ENCODE measurements around the gene CERS1. TPM values are rescaled to one million over a fixed set of nuclear protein-coding genes. Genes with fewer than 3 reads are reported as not detected.
"Not testable (repeated sequence)": the region's sequence is repeated elsewhere in the genome, so short reads cannot be mapped to it uniquely, and the experiment has no call there.

The CERS1 gene
- total RNA-seq, 1 experiment from 2014 or later: 2.7 TPM

- peaks cover 68% of the 10 kb centered on the region for H3K79me2 ChIP-seq (ENCODE audit: low read depth)
- peak within 1 kb of the TSS; percentile 98 for H3K4me2 ChIP-seq
- peaks cover 9% of the 10 kb centered on the region; the same call in 1 of the 2 replicates for H3F3A ChIP-seq (ENCODE audit: insufficient read depth, low read depth)
- H3K9me2 ChIP-seq (ENCODE audit: insufficient read depth): no peaks in the 10 kb centered on the region
- H3K4me3 ChIP-seq: peak within 1 kb of the TSS; percentile 72
- DNase-seq: peak; percentile 95 to 100
- intact Hi-C loops (cut with micrococcal nuclease; ENCODE audit: unreplicated experiment): loop anchor here (1.0 to 10.0 kb wide), 4 partner anchors 22 to 444 kb away; partner anchors contain the start of genes HOMER3 and UBA52
- peak within 1 kb of the TSS; percentile 76 for H2AFZ ChIP-seq
- peaks cover 12% of the 10 kb centered on the region; the same call in 1 of the 2 replicates for H3K36me3 ChIP-seq (ENCODE audit: low read depth)
- H3K27me3 ChIP-seq (ENCODE audit: insufficient read depth, low read depth): no peaks in the 10 kb centered on the region
- H3K4me1 ChIP-seq (replicated peaks; ENCODE audit: insufficient read depth): peaks cover 17% of the 10 kb centered on the region
- ChIA-PET POLR2A (ENCODE audit: unreplicated experiment) (interaction anchor here (0.5 to 0.9 kb wide), 7 partner anchors 10 to 1149 kb away, joined by 3 to 10 read pairs (median 3); no protein-coding TSS in a partner anchor), CTCF (interaction anchor here (0.6 to 1.4 kb wide), 3 partner anchors 68 to 642 kb away, joined by 3 to 9 read pairs (median 4); no protein-coding TSS in a partner anchor)
- peak within 1 kb of the TSS; percentile 75 for H3K27ac ChIP-seq
- H3K9me3 ChIP-seq (ENCODE audit: insufficient read depth, low read depth): no peaks in the 10 kb centered on the region
- no TSS peak for BruUV-seq (replicated peaks)
- H4K20me1 ChIP-seq (ENCODE audit: insufficient read depth): peaks cover 35% of the 10 kb centered on the region
- TF ChIP-seq EZH2 (IDR thresholded peaks at IDR 0.05; ENCODE audit: low read depth): no peak
- no peak for TF ChIP-seq CTCF (conservative IDR thresholded peaks at IDR 0.05)
Measured at GRCh38 chr19:18919086-18919899, 23.3 kb upstream of the CERS1 start, which contains the start of the genes COPE and DDX49. Gene COPE, minus strand, starts transcription at chr19:18919387. Its CDS starts 39 bp downstream, at chr19:18919348. Gene DDX49, plus strand, starts transcription at chr19:18919715. Its CDS starts 27 bp downstream, at chr19:18919742.

GRCh38 chr19:18917593-18917992 lies 21.6 kb upstream of the CERS1 start:
- not testable (repeated sequence) for BruUV-seq (replicated peaks)

GRCh38 chr19:18915639-18916038 lies 19.7 kb upstream of the CERS1 start:
- BruUV-seq (replicated peaks): no TSS peak
- no peak overlapping the region for H3K4me2 ChIP-seq
- no peak overlapping the region for H3K27ac ChIP-seq
- peak; percentile 65 for TF ChIP-seq CTCF (conservative IDR thresholded peaks at IDR 0.05)
- TF ChIP-seq EZH2 (IDR thresholded peaks at IDR 0.05; ENCODE audit: low read depth): no peak
- no peak overlapping the region for H2AFZ ChIP-seq
- H3K4me3 ChIP-seq: no peak overlapping the region
- ChIA-PET POLR2A (ENCODE audit: unreplicated experiment) (interaction anchor here (0.6 kb wide), 1 partner anchor 25 kb away, joined by 4 read pairs; no protein-coding TSS in a partner anchor), CTCF (no interaction called here)
- H3K79me2 ChIP-seq (ENCODE audit: low read depth): peaks cover 78% of the 10 kb centered on the region
- peak in 1 of 2 experiments; percentile 49 for DNase-seq
- H3K27me3 ChIP-seq (ENCODE audit: insufficient read depth, low read depth): no peaks in the 10 kb centered on the region
- peaks cover 9% of the 10 kb centered on the region; the same call in 1 of the 2 replicates for H3F3A ChIP-seq (ENCODE audit: insufficient read depth, low read depth)
- H3K9me2 ChIP-seq (ENCODE audit: insufficient read depth): no peaks in the 10 kb centered on the region
- intact Hi-C loops (cut with micrococcal nuclease; ENCODE audit: unreplicated experiment): loop anchor here (2.0 to 10.0 kb wide), 3 partner anchors 341 to 465 kb away; partner anchors contain the start of gene UBA52
- H3K4me1 ChIP-seq (replicated peaks; ENCODE audit: insufficient read depth): peaks cover 14% of the 10 kb centered on the region
- no peaks in the 10 kb centered on the region for H3K9me3 ChIP-seq (ENCODE audit: insufficient read depth, low read depth)
- peaks cover 5% of the 10 kb centered on the region; the same call in 1 of the 2 replicates for H3K36me3 ChIP-seq (ENCODE audit: low read depth)
- peaks cover 57% of the 10 kb centered on the region for H4K20me1 ChIP-seq (ENCODE audit: insufficient read depth)

More at GRCh38 chr19:18917593-18917992, 21.6 kb upstream of the CERS1 start:
- H3K27me3 ChIP-seq (ENCODE audit: insufficient read depth, low read depth); H3F3A ChIP-seq (ENCODE audit: insufficient read depth, low read depth); H2AFZ ChIP-seq; DNase-seq; H3K27ac ChIP-seq; H3K9me3 ChIP-seq (ENCODE audit: insufficient read depth, low read depth); H3K9me2 ChIP-seq (ENCODE audit: insufficient read depth); H3K36me3 ChIP-seq (ENCODE audit: low read depth): not testable (repeated sequence)
- ChIA-PET CTCF (interaction anchor here (0.6 kb wide), 1 partner anchor 219 kb away, joined by 4 read pairs; no protein-coding TSS in a partner anchor), POLR2A (ENCODE audit: unreplicated experiment) (interaction anchor here (0.7 kb wide), 1 partner anchor 476 kb away, joined by 3 read pairs; no protein-coding TSS in a partner anchor)
- H3K4me1 ChIP-seq (replicated peaks; ENCODE audit: insufficient read depth): peaks cover 17% of the 10 kb centered on the region
- peak overlapping the region; percentile 72; the same call in 1 of the 2 replicates for H3K4me3 ChIP-seq
- H3K4me2 ChIP-seq: peak overlapping the region; percentile 79
- intact Hi-C loops (cut with micrococcal nuclease; ENCODE audit: unreplicated experiment): loop anchor here (10.0 kb wide), 2 partner anchors 343 to 443 kb away; partner anchors contain the start of gene UBA52
- peaks cover 52% of the 10 kb centered on the region for H4K20me1 ChIP-seq (ENCODE audit: insufficient read depth)
- H3K79me2 ChIP-seq (ENCODE audit: low read depth): peaks cover 85% of the 10 kb centered on the region

All from PC-9 (cell line).